ENCODE measurements around the gene FHIT. TPM values are rescaled to one million over a fixed set of nuclear protein-coding genes. Genes with fewer than 3 reads are reported as not detected.

Gene FHIT
- total and polyA plus RNA-seq, 10 of the 15 experiments (the other 5 are each of a cell fraction or from before 2014, with no cell fraction given) = 4.2 to 14.9 (median 9.4) TPM

DNA sequence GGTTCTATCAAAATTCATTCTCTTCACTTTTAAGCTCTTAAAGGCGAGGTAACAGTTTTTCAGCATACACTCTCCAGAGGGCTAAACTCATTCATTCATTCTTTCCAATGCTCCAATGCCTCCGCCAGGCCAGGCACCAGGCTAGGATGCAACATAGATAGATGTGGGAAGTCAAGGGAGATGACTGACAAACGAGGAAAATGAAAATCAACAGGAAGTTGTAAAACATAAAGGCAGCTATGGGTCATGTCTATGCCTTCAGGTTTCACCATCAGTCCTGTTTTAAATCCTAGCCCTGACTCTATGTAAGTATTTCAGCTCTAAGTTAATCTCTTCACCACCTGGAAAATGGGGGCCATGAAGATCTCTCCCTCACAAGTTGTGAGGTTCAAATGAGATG, 797.9 kb downstream of the FHIT start:
- FAIRE-seq = no peak
- no peak overlapping the region for H2AFZ ChIP-seq (ENCODE audit: control insufficient read depth, low read depth, low read length)
- no peaks in the 10 kb centered on the region for H3K4me1 ChIP-seq (ENCODE audit: control insufficient read depth, insufficient read depth, low read length)
- no peak for ATAC-seq
- H3K9me3 ChIP-seq (replicated peaks; ENCODE audit: control insufficient read depth, insufficient read depth, low read length) = no peaks in the 10 kb centered on the region
- no peak overlapping the region for H3K4me2 ChIP-seq (ENCODE audit: control insufficient read depth, insufficient read depth)
- SMC1A ChIA-PET (ENCODE audit: uncharacterized antibody, unreplicated experiment) = no interaction called here
- CTCF ChIA-PET = interaction anchor here (0.6 kb wide), 1 partner anchor 916 kb away, joined by 3 read pairs; no protein-coding TSS in a partner anchor
- H3K4me3 ChIP-seq = no peak overlapping the region
- no peak for DNase-seq (ENCODE audit: low read depth, low spot score)
- TF ChIP-seq NR2C1 (IDR thresholded peaks at IDR 0.05) (no peak), SREBF2 (IDR thresholded peaks at IDR 0.05; ENCODE audit: low read length) (no peak), TAF1 (IDR thresholded peaks at IDR 0.05; ENCODE audit: borderline replicate concordance, low read depth, low read length) (no peak), FOXK2 (IDR thresholded peaks at IDR 0.05) (no peak), RELA (IDR thresholded peaks at IDR 0.05; ENCODE audit: borderline replicate concordance, partially characterized antibody) (no peak), SP1 (IDR thresholded peaks at IDR 0.05; ENCODE audit: low read depth, low read length) (no peak), NR2F1 (conservative IDR thresholded peaks at IDR 0.05) (no peak), RCOR1 (conservative IDR thresholded peaks at IDR 0.05; ENCODE audit: low read depth, low read length) (no peak), EZH2 (IDR thresholded peaks at IDR 0.05; ENCODE audit: borderline replicate concordance, control insufficient read depth, low read depth, low read length) (no peak), STAT3 (IDR thresholded peaks at IDR 0.05; ENCODE audit: low read depth, low read length) (no peak), RB1 (IDR thresholded peaks at IDR 0.05; ENCODE audit: borderline replicate concordance) (no peak)
- TF ChIP-seq, protein P1, sequence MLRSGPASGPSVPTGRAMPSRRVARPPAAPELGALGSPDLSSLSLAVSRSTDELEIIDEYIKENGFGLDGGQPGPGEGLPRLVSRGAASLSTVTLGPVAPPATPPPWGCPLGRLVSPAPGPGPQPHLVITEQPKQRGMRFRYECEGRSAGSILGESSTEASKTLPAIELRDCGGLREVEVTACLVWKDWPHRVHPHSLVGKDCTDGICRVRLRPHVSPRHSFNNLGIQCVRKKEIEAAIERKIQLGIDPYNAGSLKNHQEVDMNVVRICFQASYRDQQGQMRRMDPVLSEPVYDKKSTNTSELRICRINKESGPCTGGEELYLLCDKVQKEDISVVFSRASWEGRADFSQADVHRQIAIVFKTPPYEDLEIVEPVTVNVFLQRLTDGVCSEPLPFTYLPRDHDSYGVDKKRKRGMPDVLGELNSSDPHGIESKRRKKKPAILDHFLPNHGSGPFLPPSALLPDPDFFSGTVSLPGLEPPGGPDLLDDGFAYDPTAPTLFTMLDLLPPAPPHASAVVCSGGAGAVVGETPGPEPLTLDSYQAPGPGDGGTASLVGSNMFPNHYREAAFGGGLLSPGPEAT (IDR thresholded peaks at IDR 0.05; ENCODE audit: low read depth) = no peak
- TF ChIP-seq, protein P2, sequence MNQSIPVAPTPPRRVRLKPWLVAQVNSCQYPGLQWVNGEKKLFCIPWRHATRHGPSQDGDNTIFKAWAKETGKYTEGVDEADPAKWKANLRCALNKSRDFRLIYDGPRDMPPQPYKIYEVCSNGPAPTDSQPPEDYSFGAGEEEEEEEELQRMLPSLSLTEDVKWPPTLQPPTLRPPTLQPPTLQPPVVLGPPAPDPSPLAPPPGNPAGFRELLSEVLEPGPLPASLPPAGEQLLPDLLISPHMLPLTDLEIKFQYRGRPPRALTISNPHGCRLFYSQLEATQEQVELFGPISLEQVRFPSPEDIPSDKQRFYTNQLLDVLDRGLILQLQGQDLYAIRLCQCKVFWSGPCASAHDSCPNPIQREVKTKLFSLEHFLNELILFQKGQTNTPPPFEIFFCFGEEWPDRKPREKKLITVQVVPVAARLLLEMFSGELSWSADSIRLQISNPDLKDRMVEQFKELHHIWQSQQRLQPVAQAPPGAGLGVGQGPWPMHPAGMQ (IDR thresholded peaks at IDR 0.05; ENCODE audit: borderline replicate concordance) = no peak
- H3K9ac ChIP-seq (ENCODE audit: control insufficient read depth, insufficient read depth, low read length) = no peak overlapping the region
- H4K20me1 ChIP-seq (ENCODE audit: control insufficient read depth, insufficient read depth) = no peaks in the 10 kb centered on the region
- 37% methylated on average over 3 of the region's 3 CpGs for WGBS (ENCODE audit: insufficient coverage, insufficient replicate concordance, low lambda C conversion rate, missing lambda C conversion rate)
- no peaks in the 10 kb centered on the region for H3K79me2 ChIP-seq (ENCODE audit: control insufficient read depth, insufficient read depth, low read length)
- no peak overlapping the region for H3K27ac ChIP-seq (ENCODE audit: control insufficient read depth, insufficient read depth)
- BruUV-seq (replicated peaks) = no TSS peak
- intact Hi-C loops (cut with micrococcal nuclease; ENCODE audit: unreplicated experiment) = no loop called here
- POLR2A ChIA-PET = no interaction called here
- RAD21 ChIA-PET (ENCODE audit: unreplicated experiment) = no interaction called here
- in situ Hi-C loops (cut with MboI) = no loop called here
- H3K36me3 ChIP-seq (ENCODE audit: control insufficient read depth in 2 of 2, insufficient read depth in 2 of 2, low read length in 1 of 2) = no peaks in the 10 kb centered on the region
- no peaks in the 10 kb centered on the region for H3K27me3 ChIP-seq (replicated peaks in 1 of 2; ENCODE audit: control insufficient read depth in 2 of 2, insufficient read depth in 2 of 2, low read length in 1 of 2)
